A673 (cell line): ENCODE data around the gene FAM163A. TPM values are rescaled to one million over a fixed set of nuclear protein-coding genes. Genes with fewer than 3 reads are reported as not detected.

Experiments used
- BruUV-seq: library from RNA; stranded (reverse); fragments of 400-500 nt; replicated peaks from 2 replicates; lab custom pipeline; 2021; lab: Mats Ljungman, UMichigan
- CTCF ChIA-PET: fragments of 300-600 bp; sonication (Branson Sonifier 250); formaldehyde crosslinking; loops from one replicate; lab custom pipeline; 2022; ENCODE audit warnings: antibody characterized with exemption; lab: Charles Lee
- POLR2A ChIA-PET: fragments of 300-600 bp; sonication (Branson Sonifier 250); formaldehyde crosslinking; loops from one replicate; lab custom pipeline; 2022; ENCODE audit warnings: antibody characterized with exemption; ENCODE audit not compliant: low non-redundant PET; lab: Charles Lee
- DNase-seq: peaks from one replicate; pipeline ENCODE4 v3.0.0-alpha.2; 2015; ENCODE audit warnings: low spot score
- H3K27ac ChIP-seq: fragments of 200-600 bp; sonication (generic); 2 replicates; pipeline ENCODE4 v1.5.1; 2016; ENCODE audit warnings: mixed run types, low read depth, mild to moderate bottlenecking, mixed read lengths, antibody characterized with exemption, low read length; ENCODE audit not compliant: poor library complexity, severe bottlenecking
- H3K27me3 ChIP-seq: fragments of 200-600 bp; sonication (generic); replicated peaks from 2 replicates; pipeline ENCODE4 v1.6.1; 2017; ENCODE audit warnings: mixed run types, low read depth, mild to moderate bottlenecking, mixed read lengths, antibody characterized with exemption, low read length; ENCODE audit not compliant: insufficient read depth, poor library complexity
- H3K36me3 ChIP-seq: fragments of 200-600 bp; sonication (generic); 2 replicates; pipeline ENCODE4 v1.6.1; 2016; ENCODE audit warnings: mixed run types, mild to moderate bottlenecking, mixed read lengths, antibody characterized with exemption, low read length; ENCODE audit not compliant: insufficient read depth, poor library complexity, severe bottlenecking
- H3K4me1 ChIP-seq: fragments of 200-600 bp; sonication (generic); 2 replicates; pipeline ENCODE4 v1.6.1; 2017; ENCODE audit warnings: mixed run types, mild to moderate bottlenecking, mixed read lengths, antibody characterized with exemption, low read length; ENCODE audit not compliant: insufficient read depth, poor library complexity, severe bottlenecking
- H3K4me3 ChIP-seq: fragments of 200-600 bp; sonication (generic); 2 replicates; pipeline ENCODE4 v1.5.1; 2016; ENCODE audit warnings: low read depth, mixed run types, mild to moderate bottlenecking, mixed read lengths, low read length; ENCODE audit not compliant: poor library complexity, severe bottlenecking
- H3K9me3 ChIP-seq: fragments of 200-600 bp; sonication (generic); 2 replicates; pipeline ENCODE4 v1.6.1; 2016; ENCODE audit warnings: mixed run types, low read depth, mild to moderate bottlenecking, mixed read lengths, antibody characterized with exemption, low read length; ENCODE audit not compliant: poor library complexity, severe bottlenecking
- EZH2 ChIP-seq: fragments of 200-600 bp; sonication (generic); IDR thresholded peaks from 2 replicates; pipeline ENCODE4 v1.6.1; 2017; ENCODE audit warnings: borderline replicate concordance, low read depth, mild to moderate bottlenecking, mixed read lengths, antibody characterized with exemption, low read length; ENCODE audit not compliant: poor library complexity, severe bottlenecking
- intact Hi-C: fragments of 100-400 bp; cut with micrococcal nuclease; formaldehyde crosslinking; loops from one replicate; pipeline ENCODE4 v1.10.0; 2022; ENCODE audit not compliant: unreplicated experiment
- total RNA-seq: library from RNA; stranded (reverse); gene quantifications from 2 replicates; pipeline ENCODE4 v1.2.3, GENCODE V29; 2021
- TF ChIP-seq, protein P1 (sequence below): fragments of 300-800, 200-600 bp; sonication (generic); conservative IDR thresholded peaks from 2 replicates; pipeline ENCODE4 v1.5.1; 2017; ENCODE audit warnings: low read depth, mild to moderate bottlenecking, antibody characterized with exemption, low read length, moderate library complexity, mixed read lengths

The FAM163A gene
- total RNA-seq, 1 experiment from 2014 or later, result not detected

DNA sequence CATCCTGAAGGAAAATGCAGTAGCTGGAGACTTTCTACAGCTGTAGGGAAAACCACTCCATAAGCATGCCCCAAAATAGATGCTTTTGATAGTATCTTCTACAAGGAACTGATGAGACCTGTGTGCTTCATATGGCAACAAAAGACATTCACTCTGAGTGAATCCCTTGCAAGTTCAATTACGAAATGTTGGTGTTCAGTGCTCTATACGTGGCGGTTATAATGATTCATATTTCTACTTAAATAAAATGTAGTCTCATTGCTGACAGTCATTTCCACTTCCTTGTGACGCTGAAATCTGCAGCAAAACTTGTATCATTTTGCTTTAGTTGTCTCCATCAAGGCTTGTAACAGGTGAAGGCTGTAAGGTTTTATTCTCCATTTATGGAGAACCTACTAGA is 113.9 kb downstream of the FAM163A start:
- H3K9me3 ChIP-seq, result no peaks in the 10 kb centered on the region
- no peak overlapping the region for H3K4me3 ChIP-seq
- BruUV-seq, result no TSS peak
- DNase-seq, result no peak
- H3K27ac ChIP-seq, result no peak overlapping the region
- TF ChIP-seq, protein P1, sequence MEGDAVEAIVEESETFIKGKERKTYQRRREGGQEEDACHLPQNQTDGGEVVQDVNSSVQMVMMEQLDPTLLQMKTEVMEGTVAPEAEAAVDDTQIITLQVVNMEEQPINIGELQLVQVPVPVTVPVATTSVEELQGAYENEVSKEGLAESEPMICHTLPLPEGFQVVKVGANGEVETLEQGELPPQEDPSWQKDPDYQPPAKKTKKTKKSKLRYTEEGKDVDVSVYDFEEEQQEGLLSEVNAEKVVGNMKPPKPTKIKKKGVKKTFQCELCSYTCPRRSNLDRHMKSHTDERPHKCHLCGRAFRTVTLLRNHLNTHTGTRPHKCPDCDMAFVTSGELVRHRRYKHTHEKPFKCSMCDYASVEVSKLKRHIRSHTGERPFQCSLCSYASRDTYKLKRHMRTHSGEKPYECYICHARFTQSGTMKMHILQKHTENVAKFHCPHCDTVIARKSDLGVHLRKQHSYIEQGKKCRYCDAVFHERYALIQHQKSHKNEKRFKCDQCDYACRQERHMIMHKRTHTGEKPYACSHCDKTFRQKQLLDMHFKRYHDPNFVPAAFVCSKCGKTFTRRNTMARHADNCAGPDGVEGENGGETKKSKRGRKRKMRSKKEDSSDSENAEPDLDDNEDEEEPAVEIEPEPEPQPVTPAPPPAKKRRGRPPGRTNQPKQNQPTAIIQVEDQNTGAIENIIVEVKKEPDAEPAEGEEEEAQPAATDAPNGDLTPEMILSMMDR, result no peak
- TF ChIP-seq EZH2, result no peak
- intact Hi-C loops, result no loop called here
- ChIA-PET POLR2A (no interaction called here), CTCF (no interaction called here)
- no peaks in the 10 kb centered on the region for H3K4me1 ChIP-seq
- peaks cover 27% of the 10 kb centered on the region for H3K36me3 ChIP-seq
- no peaks in the 10 kb centered on the region for H3K27me3 ChIP-seq

DNA sequence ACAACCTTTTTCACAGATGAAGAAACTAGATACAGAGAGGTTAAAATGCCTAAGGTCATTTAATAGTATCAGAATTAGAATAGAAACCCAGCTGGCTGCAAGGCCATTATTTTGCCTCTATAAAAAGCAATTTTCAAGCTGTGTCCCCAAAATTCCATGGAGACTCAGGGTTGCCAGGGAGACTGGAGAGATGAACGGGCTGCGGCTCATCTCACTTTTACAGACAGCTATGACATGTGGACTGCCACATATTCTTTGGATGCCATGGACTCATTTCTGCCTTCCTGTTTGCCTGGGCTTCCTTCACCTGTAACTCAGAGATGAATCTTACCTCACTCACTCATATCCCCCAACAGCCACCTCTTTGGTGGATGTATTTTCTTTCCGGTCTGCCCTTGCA is 117.6 kb downstream of the FAM163A start:
- Histone ChIP-seq H3K4me3 (no peak overlapping the region), H3K27me3 (no peaks in the 10 kb centered on the region), H3K4me1 (no peaks in the 10 kb centered on the region), H3K27ac (no peak overlapping the region), H3K36me3 (peaks cover 49% of the 10 kb centered on the region), H3K9me3 (no peaks in the 10 kb centered on the region)
- no peak for DNase-seq
- intact Hi-C loops, result no loop called here
- ChIA-PET POLR2A (no interaction called here), CTCF (no interaction called here)
- TF ChIP-seq, protein P1, result no peak
- TF ChIP-seq EZH2, result no peak
- BruUV-seq, result no TSS peak

DNA sequence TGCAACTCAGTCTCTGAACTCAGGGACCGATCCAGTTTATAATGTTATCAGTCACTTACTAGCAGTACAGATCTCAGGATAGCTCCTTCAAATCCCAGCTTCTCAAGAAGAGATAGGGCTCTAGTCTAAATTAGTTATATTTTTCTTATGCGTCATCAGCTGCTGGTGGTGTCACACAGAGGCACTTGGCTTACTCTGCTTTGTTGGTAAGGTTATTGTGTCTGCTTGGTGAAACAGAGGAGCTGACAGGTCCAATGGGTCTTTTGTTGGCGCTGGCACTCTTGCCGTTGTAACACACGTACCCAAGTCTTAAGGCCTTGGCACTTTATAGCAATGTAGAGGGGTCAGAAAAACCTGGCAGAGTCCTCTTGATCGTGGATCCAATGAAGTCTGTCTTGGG is 122.3 kb downstream of the FAM163A start:
- no peak overlapping the region for H3K27ac ChIP-seq
- no peak for DNase-seq
- BruUV-seq, result no TSS peak
- H3K4me1 ChIP-seq, result peaks cover under 1% of the 10 kb centered on the region
- H3K36me3 ChIP-seq, result peaks cover 67% of the 10 kb centered on the region
- H3K4me3 ChIP-seq, result no peak overlapping the region
- ChIA-PET CTCF (no interaction called here), POLR2A (no interaction called here)
- intact Hi-C loops, result no loop called here
- H3K27me3 ChIP-seq, result no peaks in the 10 kb centered on the region
- TF ChIP-seq EZH2, result no peak
- no peaks in the 10 kb centered on the region for H3K9me3 ChIP-seq

Other genes starting within 250 kb of the FAM163A start
- gene NPHS2, start 167.3 kb upstream of the FAM163A start, total RNA-seq, result not detected in 2 replicates
- not detected in 2 replicates for gene TDRD5, start 151.5 kb upstream of the FAM163A start, total RNA-seq
- gene TOR1AIP2, start 134.5 kb downstream of the FAM163A start, total RNA-seq, result 85.9 and 100 TPM in 2 replicates
- 25.9 and 31.9 TPM in 2 replicates for gene TOR1AIP1, start 139.0 kb downstream of the FAM163A start, total RNA-seq
- gene CEP350, start 211.5 kb downstream of the FAM163A start, total RNA-seq, result 39.2 and 42.2 TPM in 2 replicates